Prostate gland (tissue), 2 donors: Measurements from ENCODE around the gene TAGLN. TPM values are rescaled to one million over a fixed set of nuclear protein-coding genes. Genes with fewer than 3 reads are reported as not detected.

Experiments
- DNase-seq: peaks from one replicate; pipeline ENCODE4 v3.0.0-alpha.2; 2019; ENCODE audit warnings: low spot score
- H3K27ac ChIP-seq, 2 donors: fragments of 200-600 bp; sonication (generic); 2 replicates each; pipeline ENCODE4 v1.5.1; 2017 to 2019
- H3K27me3 ChIP-seq: fragments of 200-600 bp; sonication (generic); replicated peaks from 2 replicates; pipeline ENCODE4 v1.5.1; 2019; ENCODE audit not compliant: insufficient read depth
- H3K36me3 ChIP-seq, 2 donors: fragments of 200-600 bp; sonication (generic); 1 replicate in 1 of 2; 2 replicates in 1 of 2; pipeline versions ENCODE4 v1.5.1 to v1.8.1; 2017 to 2019
- H3K4me1 ChIP-seq: fragments of 200-600 bp; sonication (generic); replicated peaks from 2 replicates; pipeline ENCODE4 v1.5.1; 2019
- H3K4me3 ChIP-seq, 2 donors: fragments of 200-600 bp; sonication (generic); 2 replicates each; pipeline ENCODE4 v1.5.1; 2017 to 2019
- H3K9me3 ChIP-seq: fragments of 200-600 bp; sonication (generic); 2 replicates; pipeline ENCODE4 v1.5.1; 2017
- CTCF ChIP-seq, 4 experiments: fragments of 200-600 bp in 2 of 4; fragments of 450-650 bp in 2 of 4; sonication (generic) in 2 of 4; IDR thresholded peaks; 1 replicate in 3 of 4; 2 replicates in 1 of 4; pipeline ENCODE4 v1.5.1; 2016 to 2019; ENCODE audit warnings: antibody characterized with exemption in 4 of 4, mild to moderate bottlenecking in 2 of 4, moderate library complexity in 2 of 4
- POLR2A ChIP-seq: fragments of 450-650 bp; IDR thresholded peaks from one replicate; pipeline ENCODE4 v1.6.1; 2016; ENCODE audit warnings: antibody characterized with exemption, mild to moderate bottlenecking
- POLR2AphosphoS5 ChIP-seq: sonication (generic); formaldehyde crosslinking; IDR thresholded peaks from one replicate; pipeline ENCODE4 v1.6.1; 2017; ENCODE audit warnings: antibody characterized with exemption
- WGBS: methylation state at CpG from one replicate; pipeline ENCODE4 v1.1.5; 2018; 5-methylcytosine and 5-hydroxymethylcytosine counted together
- intact Hi-C: fragments of 100-400 bp; cut with DNase I; formaldehyde crosslinking; loops from one replicate; pipeline ENCODE4 v1.14.2; 2022
- total RNA-seq, 2 donors: library from RNA; depleted of rRNA; stranded (reverse); fragments of >200 nt; gene quantifications; one replicate each; pipeline ENCODE4 v1.1.0, GENCODE V29; 2016

TAGLN gene
- total RNA-seq, 2 donors from 2014 or later = 2,153 to 2,440 TPM

GRCh38 chr11:117226388-117227385, 27.5 kb downstream of the TAGLN start:
- no peaks in the 10 kb centered on the region for H3K27me3 ChIP-seq
- intact Hi-C loops = loop anchor here (2.0 to 5.0 kb wide), 2 partner anchors 48 to 124 kb away; partner anchors contain the start of gene SIDT2
- H3K27ac ChIP-seq = no peak overlapping the region
- no peak overlapping the region for H3K4me3 ChIP-seq
- WGBS = 64% methylated on average over 19 of the region's 19 CpGs
- TF ChIP-seq POLR2A (no peak), POLR2AphosphoS5 (peak; percentile 72), CTCF (IDR thresholded peaks at IDR 0.05) (peak in 3 of 4 experiments; percentile 81 to 90 (median 88))
- peak; percentile 57 for DNase-seq
- no peaks in the 10 kb centered on the region for H3K9me3 ChIP-seq
- peaks cover 1% of the 10 kb centered on the region for H3K4me1 ChIP-seq
- H3K36me3 ChIP-seq = peaks cover 0 to 9% of the 10 kb centered on the region in 2 donors

GRCh38 chr11:117228091-117228490, 28.9 kb downstream of the TAGLN start:
- 91% methylated on average over 11 of the region's 11 CpGs for WGBS
- DNase-seq = no peak
- TF ChIP-seq CTCF (IDR thresholded peaks at IDR 0.05) = no peak
- no peak for TF ChIP-seq POLR2A
- no peak for TF ChIP-seq POLR2AphosphoS5
- intact Hi-C loops = loop anchor here (5.0 kb wide), 1 partner anchor 126 kb away; no protein-coding TSS in a partner anchor
- H3K4me1 ChIP-seq = no peaks in the 10 kb centered on the region
- H3K9me3 ChIP-seq = no peaks in the 10 kb centered on the region
- H3K36me3 ChIP-seq = peaks cover 0 to 9% of the 10 kb centered on the region in 2 donors
- H3K27ac ChIP-seq = no peak overlapping the region
- no peak overlapping the region for H3K4me3 ChIP-seq
- no peaks in the 10 kb centered on the region for H3K27me3 ChIP-seq

GRCh38 chr11:117229411-117229810, 30.2 kb downstream of the TAGLN start:
- Histone ChIP-seq H3K4me3 (no peak overlapping the region), H3K27ac (no peak overlapping the region), H3K4me1 (no peaks in the 10 kb centered on the region), H3K36me3 (peaks cover 0 to 9% of the 10 kb centered on the region in 2 donors), H3K9me3 (no peaks in the 10 kb centered on the region), H3K27me3 (no peaks in the 10 kb centered on the region)
- no peak for DNase-seq
- no peak for TF ChIP-seq CTCF (IDR thresholded peaks at IDR 0.05)
- TF ChIP-seq POLR2A = no peak
- TF ChIP-seq POLR2AphosphoS5 = no peak
- WGBS = 89% methylated on average over 11 of the region's 12 CpGs
- intact Hi-C loops = loop anchor here (5.0 kb wide), 1 partner anchor 127 kb away; no protein-coding TSS in a partner anchor

GRCh38 chr11:117229931-117230285, 30.7 kb downstream of the TAGLN start:
- H3K27ac ChIP-seq = no peak overlapping the region
- no peak for DNase-seq
- intact Hi-C loops = loop anchor here (5.0 kb wide), 3 partner anchors 88 to 443 kb away; partner anchors contain the start of genes PAFAH1B2 and ZPR1
- no peak for TF ChIP-seq CTCF (IDR thresholded peaks at IDR 0.05)
- TF ChIP-seq POLR2A = no peak
- no peak for TF ChIP-seq POLR2AphosphoS5
- 83% methylated on average over 5 of the region's 5 CpGs for WGBS
- H3K36me3 ChIP-seq = peaks cover 0 to 9% of the 10 kb centered on the region in 2 donors
- H3K4me1 ChIP-seq = no peaks in the 10 kb centered on the region
- H3K27me3 ChIP-seq = no peaks in the 10 kb centered on the region
- H3K9me3 ChIP-seq = no peaks in the 10 kb centered on the region
- H3K4me3 ChIP-seq = no peak overlapping the region
